ENCODE data around the gene MTA3. TPM values are rescaled to one million over a fixed set of nuclear protein-coding genes. Genes with fewer than 3 reads are reported as not detected.

The MTA3 gene
- total and polyA plus RNA-seq, 2 donors (not counting 1 experiment from before 2014, with no cell fraction given), result 13.4 to 33.2 TPM

DNA sequence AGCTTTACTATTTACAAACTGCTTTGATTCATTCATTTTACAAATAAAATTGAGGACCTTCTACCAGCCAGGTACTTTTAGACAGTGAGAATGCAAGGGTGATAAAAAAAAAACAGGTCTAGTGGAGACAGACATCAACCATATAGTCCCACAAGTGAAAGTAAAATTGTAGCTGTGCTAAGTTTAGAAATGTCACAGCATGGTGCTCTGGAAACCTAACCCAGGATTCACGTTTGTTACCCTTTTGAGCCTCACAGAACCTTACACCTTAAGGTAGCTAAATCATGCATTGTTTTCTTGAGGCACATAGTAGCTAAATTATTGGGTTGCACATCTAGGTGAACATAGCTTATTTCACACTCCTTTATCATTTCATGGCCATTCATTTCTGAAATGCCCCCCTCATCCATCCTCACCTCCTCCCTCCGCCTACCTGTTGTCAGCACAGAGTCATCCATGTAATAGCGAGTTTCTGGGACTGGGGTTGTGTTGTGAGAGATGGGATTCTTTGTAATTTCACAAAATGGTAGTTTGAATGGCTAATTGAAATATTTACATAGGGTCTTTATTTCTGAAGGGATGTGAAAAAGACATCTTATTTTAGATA lies 7.1 kb downstream of the MTA3 start:
- intact Hi-C loops (cut with micrococcal nuclease), result no loop called here
- H2AFZ ChIP-seq (ENCODE audit: insufficient read depth, low read depth, low read length, poor library complexity, severe bottlenecking), result no peak overlapping the region
- no peaks in the 10 kb centered on the region for H4K20me1 ChIP-seq (ENCODE audit: control insufficient read depth, insufficient read depth, low read length, poor library complexity, severe bottlenecking)
- ChIA-PET POLR2A (no interaction called here), CTCF (no interaction called here)
- DNase-seq (no peak), ATAC-seq (ENCODE audit: low read depth) (no peak)
- H3K4me2 ChIP-seq (replicated peaks; ENCODE audit: low read depth, low read length, poor library complexity, severe bottlenecking), result no peak overlapping the region
- H3K9me3 ChIP-seq (ENCODE audit: control extremely low read depth in 1 of 3, control insufficient read depth in 2 of 3, insufficient read depth in 1 of 3, low read length in 2 of 3), result no peaks in the 10 kb centered on the region
- Mint-ChIP-seq H3K27ac (no peak overlapping the region), H3K27me3 (no peaks in the 10 kb centered on the region), H3K4me1 (peaks cover 10% of the 10 kb centered on the region), H3K9me3 (ENCODE audit: insufficient read depth) (no peaks in the 10 kb centered on the region), H3K4me3 (no peak overlapping the region)
- peaks cover 0 to 7% of the 10 kb centered on the region in 2 donors for H3K4me1 ChIP-seq (ENCODE audit: control insufficient read depth in 2 of 2, insufficient read depth in 2 of 2, low read length in 2 of 2)
- no peak overlapping the region for H3K4me3 ChIP-seq (ENCODE audit: control extremely low read depth in 1 of 5, extremely low read depth in 1 of 5, insufficient read depth in 1 of 5, low read depth in 2 of 5, low read length in 4 of 5)
- no peak for TF ChIP-seq EZH2 (IDR thresholded peaks at IDR 0.05; ENCODE audit: borderline replicate concordance, insufficient read depth, low read depth, low read length, poor library complexity, severe bottlenecking)
- TF ChIP-seq, protein P1, sequence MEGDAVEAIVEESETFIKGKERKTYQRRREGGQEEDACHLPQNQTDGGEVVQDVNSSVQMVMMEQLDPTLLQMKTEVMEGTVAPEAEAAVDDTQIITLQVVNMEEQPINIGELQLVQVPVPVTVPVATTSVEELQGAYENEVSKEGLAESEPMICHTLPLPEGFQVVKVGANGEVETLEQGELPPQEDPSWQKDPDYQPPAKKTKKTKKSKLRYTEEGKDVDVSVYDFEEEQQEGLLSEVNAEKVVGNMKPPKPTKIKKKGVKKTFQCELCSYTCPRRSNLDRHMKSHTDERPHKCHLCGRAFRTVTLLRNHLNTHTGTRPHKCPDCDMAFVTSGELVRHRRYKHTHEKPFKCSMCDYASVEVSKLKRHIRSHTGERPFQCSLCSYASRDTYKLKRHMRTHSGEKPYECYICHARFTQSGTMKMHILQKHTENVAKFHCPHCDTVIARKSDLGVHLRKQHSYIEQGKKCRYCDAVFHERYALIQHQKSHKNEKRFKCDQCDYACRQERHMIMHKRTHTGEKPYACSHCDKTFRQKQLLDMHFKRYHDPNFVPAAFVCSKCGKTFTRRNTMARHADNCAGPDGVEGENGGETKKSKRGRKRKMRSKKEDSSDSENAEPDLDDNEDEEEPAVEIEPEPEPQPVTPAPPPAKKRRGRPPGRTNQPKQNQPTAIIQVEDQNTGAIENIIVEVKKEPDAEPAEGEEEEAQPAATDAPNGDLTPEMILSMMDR (IDR thresholded peaks at IDR 0.05), result no peak
- H3K36me3 ChIP-seq (replicated peaks in 1 of 2; ENCODE audit: control extremely low read depth in 1 of 2, control insufficient read depth in 1 of 2, extremely low read depth in 1 of 2, insufficient read depth in 2 of 2, low read length in 1 of 2), result peaks cover 0 to 6% of the 10 kb centered on the region in 2 experiments
- H3K27me3 ChIP-seq (replicated peaks in 1 of 4; ENCODE audit: control extremely low read depth in 1 of 4, control insufficient read depth in 3 of 4, insufficient read depth in 4 of 4, low read length in 3 of 4), result no peaks in the 10 kb centered on the region
- no CpG with 5 or more reads among the region's 3 CpGs for WGBS (ENCODE audit: insufficient coverage)
- H3K79me2 ChIP-seq (ENCODE audit: control insufficient read depth, insufficient read depth, low read length), result no peaks in the 10 kb centered on the region
- no peak overlapping the region for H3K9ac ChIP-seq (ENCODE audit: low read length)
- no peak overlapping the region for H3K27ac ChIP-seq (ENCODE audit: low read length in 2 of 2)

DNA sequence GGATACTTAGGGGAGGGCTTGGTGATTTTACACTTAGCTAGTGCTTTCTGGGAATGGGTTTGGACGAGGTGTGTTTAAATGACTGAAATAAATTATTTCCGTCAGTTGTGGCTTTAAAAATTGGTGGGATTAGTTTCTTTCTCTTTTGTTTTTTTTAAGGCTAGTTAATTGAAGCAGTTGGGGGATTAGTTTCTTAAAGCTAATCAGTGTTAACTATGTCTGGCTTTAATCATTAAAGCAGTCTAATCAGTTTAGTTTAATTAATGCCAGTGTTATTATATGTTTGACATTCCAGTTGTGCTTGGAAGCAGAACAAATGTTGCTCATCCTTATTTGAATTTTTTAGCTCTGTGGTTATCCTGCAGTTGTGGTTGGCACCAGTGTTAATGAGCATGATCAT lies 10.2 kb downstream of the MTA3 start:
- H3K79me2 ChIP-seq (ENCODE audit: control insufficient read depth, insufficient read depth, low read length), result no peaks in the 10 kb centered on the region
- no peak overlapping the region for H2AFZ ChIP-seq (ENCODE audit: insufficient read depth, low read depth, low read length, poor library complexity, severe bottlenecking)
- peaks cover 9% of the 10 kb centered on the region for H3K4me1 Mint-ChIP-seq
- no peaks in the 10 kb centered on the region for H3K9me3 ChIP-seq (ENCODE audit: control extremely low read depth in 1 of 3, control insufficient read depth in 2 of 3, insufficient read depth in 1 of 3, low read length in 2 of 3)
- no peaks in the 10 kb centered on the region for H4K20me1 ChIP-seq (ENCODE audit: control insufficient read depth, insufficient read depth, low read length, poor library complexity, severe bottlenecking)
- H3K4me2 ChIP-seq (replicated peaks; ENCODE audit: low read depth, low read length, poor library complexity, severe bottlenecking), result no peak overlapping the region
- no peaks in the 10 kb centered on the region for H3K27me3 ChIP-seq (replicated peaks in 1 of 4; ENCODE audit: control extremely low read depth in 1 of 4, control insufficient read depth in 3 of 4, insufficient read depth in 4 of 4, low read length in 3 of 4)
- intact Hi-C loops (cut with micrococcal nuclease), result no loop called here
- H3K9me3 Mint-ChIP-seq (ENCODE audit: insufficient read depth), result no peaks in the 10 kb centered on the region
- peaks cover 0 to 7% of the 10 kb centered on the region in 2 donors for H3K4me1 ChIP-seq (ENCODE audit: control insufficient read depth in 2 of 2, insufficient read depth in 2 of 2, low read length in 2 of 2)
- H3K27ac ChIP-seq (ENCODE audit: low read length in 2 of 2), result no peak overlapping the region
- TF ChIP-seq EZH2 (IDR thresholded peaks at IDR 0.05; ENCODE audit: borderline replicate concordance, insufficient read depth, low read depth, low read length, poor library complexity, severe bottlenecking), result no peak
- TF ChIP-seq, protein P1 (IDR thresholded peaks at IDR 0.05), result no peak
- H3K36me3 ChIP-seq (replicated peaks in 1 of 2; ENCODE audit: control extremely low read depth in 1 of 2, control insufficient read depth in 1 of 2, extremely low read depth in 1 of 2, insufficient read depth in 2 of 2, low read length in 1 of 2), result peaks cover 0 to 7% of the 10 kb centered on the region in 2 experiments
- no peak overlapping the region for H3K4me3 Mint-ChIP-seq
- H3K27ac Mint-ChIP-seq, result no peak overlapping the region
- H3K9ac ChIP-seq (ENCODE audit: low read length), result no peak overlapping the region
- ATAC-seq (ENCODE audit: low read depth) (no peak), DNase-seq (no peak)
- WGBS (ENCODE audit: insufficient coverage), result 88% methylated on average over 2 of the region's 2 CpGs
- H3K4me3 ChIP-seq (ENCODE audit: control extremely low read depth in 1 of 5, extremely low read depth in 1 of 5, insufficient read depth in 1 of 5, low read depth in 2 of 5, low read length in 4 of 5), result no peak overlapping the region
- POLR2A ChIA-PET, result interaction anchor here (0.6 kb wide), 1 partner anchor 584 kb away, joined by 4 read pairs; no protein-coding TSS in a partner anchor
- no peaks in the 10 kb centered on the region for H3K27me3 Mint-ChIP-seq
- CTCF ChIA-PET, result interaction anchor here (0.8 to 1.0 kb wide), 2 partner anchors 9 to 84 kb away, joined by 3 read pairs; no protein-coding TSS in a partner anchor

Measured in B cell (primary cell).